Panc1 (cell line): Measurements from ENCODE around the gene NCAM2. TPM values are rescaled to one million over a fixed set of nuclear protein-coding genes. Genes with fewer than 3 reads are reported as not detected.

Experiments
- ATAC-seq: fragments of 200-7000 bp; cut with Tn5 transposase; 2 replicates; pipeline ENCODE4 v1.9.1; 2020; ENCODE audit warnings: mild to moderate bottlenecking, moderate library complexity
- BruUV-seq: library from RNA; stranded (reverse); fragments of 400-500 nt; replicated peaks from 2 replicates; lab custom pipeline; 2021; lab: Mats Ljungman, UMichigan
- CTCF ChIA-PET: fragments of 300-600 bp; sonication (Branson Sonifier 250); formaldehyde crosslinking; loops from one replicate; lab custom pipeline; 2022; ENCODE audit warnings: antibody characterized with exemption; lab: Charles Lee
- POLR2A ChIA-PET: fragments of 300-600 bp; sonication (Branson Sonifier 250); formaldehyde crosslinking; loops from one replicate; lab custom pipeline; 2022; ENCODE audit warnings: antibody characterized with exemption; lab: Charles Lee
- DNase-seq: peaks from one replicate; pipeline ENCODE4 v3.0.0-alpha.2; 2010; ENCODE audit warnings: low read depth, low spot score
- H3K27ac ChIP-seq: 2 replicates; pipeline ENCODE4 v1.5.1; 2011; ENCODE audit warnings: mild to moderate bottlenecking, low read length, inconsistent platforms
- H3K27me3 ChIP-seq: fragments of 200-500 bp; sonication (Bioruptor generic); 2 replicates; pipeline ENCODE4 v1.6.0; 2014; ENCODE audit warnings: low read length, inconsistent platforms; ENCODE audit not compliant: control insufficient read depth, insufficient read depth
- H3K36me3 ChIP-seq: fragments of 200-500 bp; sonication (Bioruptor generic); 2 replicates; pipeline ENCODE4 v1.5.1; 2014; ENCODE audit warnings: inconsistent platforms, mild to moderate bottlenecking, low read length, moderate library complexity; ENCODE audit not compliant: control insufficient read depth, insufficient read depth
- H3K4me1 ChIP-seq: 2 replicates; pipeline ENCODE4 v1.5.1; 2011; ENCODE audit warnings: inconsistent platforms, mild to moderate bottlenecking, low read length, moderate library complexity; ENCODE audit not compliant: control insufficient read depth, insufficient read depth
- H3K4me3 ChIP-seq, 2 experiments: 2 replicates each; pipeline ENCODE4 v1.5.1; 2011 to 2012; ENCODE audit warnings: low read depth in 2 of 2, low read length in 2 of 2, mild to moderate bottlenecking in 2 of 2, inconsistent platforms in 1 of 2, moderate library complexity in 1 of 2
- H3K9me3 ChIP-seq: fragments of 200-500 bp; sonication (Bioruptor generic); 2 replicates; pipeline ENCODE4 v1.5.1; 2014; ENCODE audit warnings: low read depth, mild to moderate bottlenecking, inconsistent platforms, low read length, moderate library complexity; ENCODE audit not compliant: control insufficient read depth, insufficient read depth
- CTCF ChIP-seq: fragments of 450-650 bp; IDR thresholded peaks from 2 replicates; pipeline ENCODE4 v1.5.1; 2017; ENCODE audit warnings: mild to moderate bottlenecking
- SIN3A ChIP-seq: IDR thresholded peaks from 2 replicates; pipeline ENCODE4 v1.6.1; 2012; ENCODE audit warnings: low read depth, mild to moderate bottlenecking, low read length, moderate library complexity, borderline replicate concordance; ENCODE audit not compliant: insufficient read depth
- in situ Hi-C: cut with HindIII; loops from 2 replicates; pipeline ENCODE4 v1.10.0; 2016; ENCODE audit warnings: low sequenced_read_pairs, low pct_unique_long_range_greater_than_20kb
- intact Hi-C: fragments of 100-400 bp; cut with micrococcal nuclease; formaldehyde crosslinking; loops from one replicate; pipeline ENCODE4 v1.10.0; 2022; ENCODE audit not compliant: unreplicated experiment
- total RNA-seq: library from RNA; stranded (reverse); gene quantifications from one replicate; pipeline ENCODE4 v1.2.1, GENCODE V29; 2021; ENCODE audit not compliant: unreplicated experiment

The NCAM2 gene
- total RNA-seq, 1 experiment from 2014 or later = 2.2 TPM

GRCh38 chr21:21559285-21560045 is 561.3 kb downstream of the NCAM2 start:
- Histone ChIP-seq H3K4me3 (no peak overlapping the region), H3K4me1 (no peaks in the 10 kb centered on the region), H3K9me3 (no peaks in the 10 kb centered on the region), H3K27me3 (no peaks in the 10 kb centered on the region), H3K36me3 (no peaks in the 10 kb centered on the region), H3K27ac (no peak overlapping the region)
- TF ChIP-seq CTCF (no peak), SIN3A (no peak)
- BruUV-seq = no TSS peak
- POLR2A ChIA-PET = no interaction called here
- ATAC-seq (no peak), DNase-seq (no peak)
- intact Hi-C loops = no loop called here
- CTCF ChIA-PET = no interaction called here
- in situ Hi-C loops = no loop called here
